ENCODE measurements around the gene SPSB1. TPM values are rescaled to one million over a fixed set of nuclear protein-coding genes. Genes with fewer than 3 reads are reported as not detected.

The SPSB1 gene
- total and polyA plus RNA-seq, 2 experiments from 2014 or later: 2.4 to 6.8 TPM

DNA sequence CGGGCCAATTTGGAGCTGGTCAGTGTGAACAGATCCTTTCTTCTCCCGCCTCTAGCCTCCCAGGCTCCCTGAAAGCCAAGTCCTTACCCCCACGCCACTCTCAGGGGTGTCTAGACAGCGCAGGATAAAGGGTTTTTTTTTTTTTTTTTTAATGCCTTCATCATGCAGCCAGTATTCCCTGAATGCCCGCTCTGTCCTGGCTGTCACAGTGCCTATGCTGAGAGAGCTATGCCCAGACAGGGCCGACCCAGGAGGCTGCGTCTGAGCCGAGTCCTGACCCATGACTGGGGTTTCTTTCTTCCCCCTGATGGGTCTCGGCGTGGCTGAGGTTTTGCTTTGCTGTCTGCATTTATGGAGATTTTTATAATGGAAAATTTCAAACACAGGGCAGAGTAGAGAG is 18.3 kb downstream of the SPSB1 start (continued):
- TF ChIP-seq, protein P1, sequence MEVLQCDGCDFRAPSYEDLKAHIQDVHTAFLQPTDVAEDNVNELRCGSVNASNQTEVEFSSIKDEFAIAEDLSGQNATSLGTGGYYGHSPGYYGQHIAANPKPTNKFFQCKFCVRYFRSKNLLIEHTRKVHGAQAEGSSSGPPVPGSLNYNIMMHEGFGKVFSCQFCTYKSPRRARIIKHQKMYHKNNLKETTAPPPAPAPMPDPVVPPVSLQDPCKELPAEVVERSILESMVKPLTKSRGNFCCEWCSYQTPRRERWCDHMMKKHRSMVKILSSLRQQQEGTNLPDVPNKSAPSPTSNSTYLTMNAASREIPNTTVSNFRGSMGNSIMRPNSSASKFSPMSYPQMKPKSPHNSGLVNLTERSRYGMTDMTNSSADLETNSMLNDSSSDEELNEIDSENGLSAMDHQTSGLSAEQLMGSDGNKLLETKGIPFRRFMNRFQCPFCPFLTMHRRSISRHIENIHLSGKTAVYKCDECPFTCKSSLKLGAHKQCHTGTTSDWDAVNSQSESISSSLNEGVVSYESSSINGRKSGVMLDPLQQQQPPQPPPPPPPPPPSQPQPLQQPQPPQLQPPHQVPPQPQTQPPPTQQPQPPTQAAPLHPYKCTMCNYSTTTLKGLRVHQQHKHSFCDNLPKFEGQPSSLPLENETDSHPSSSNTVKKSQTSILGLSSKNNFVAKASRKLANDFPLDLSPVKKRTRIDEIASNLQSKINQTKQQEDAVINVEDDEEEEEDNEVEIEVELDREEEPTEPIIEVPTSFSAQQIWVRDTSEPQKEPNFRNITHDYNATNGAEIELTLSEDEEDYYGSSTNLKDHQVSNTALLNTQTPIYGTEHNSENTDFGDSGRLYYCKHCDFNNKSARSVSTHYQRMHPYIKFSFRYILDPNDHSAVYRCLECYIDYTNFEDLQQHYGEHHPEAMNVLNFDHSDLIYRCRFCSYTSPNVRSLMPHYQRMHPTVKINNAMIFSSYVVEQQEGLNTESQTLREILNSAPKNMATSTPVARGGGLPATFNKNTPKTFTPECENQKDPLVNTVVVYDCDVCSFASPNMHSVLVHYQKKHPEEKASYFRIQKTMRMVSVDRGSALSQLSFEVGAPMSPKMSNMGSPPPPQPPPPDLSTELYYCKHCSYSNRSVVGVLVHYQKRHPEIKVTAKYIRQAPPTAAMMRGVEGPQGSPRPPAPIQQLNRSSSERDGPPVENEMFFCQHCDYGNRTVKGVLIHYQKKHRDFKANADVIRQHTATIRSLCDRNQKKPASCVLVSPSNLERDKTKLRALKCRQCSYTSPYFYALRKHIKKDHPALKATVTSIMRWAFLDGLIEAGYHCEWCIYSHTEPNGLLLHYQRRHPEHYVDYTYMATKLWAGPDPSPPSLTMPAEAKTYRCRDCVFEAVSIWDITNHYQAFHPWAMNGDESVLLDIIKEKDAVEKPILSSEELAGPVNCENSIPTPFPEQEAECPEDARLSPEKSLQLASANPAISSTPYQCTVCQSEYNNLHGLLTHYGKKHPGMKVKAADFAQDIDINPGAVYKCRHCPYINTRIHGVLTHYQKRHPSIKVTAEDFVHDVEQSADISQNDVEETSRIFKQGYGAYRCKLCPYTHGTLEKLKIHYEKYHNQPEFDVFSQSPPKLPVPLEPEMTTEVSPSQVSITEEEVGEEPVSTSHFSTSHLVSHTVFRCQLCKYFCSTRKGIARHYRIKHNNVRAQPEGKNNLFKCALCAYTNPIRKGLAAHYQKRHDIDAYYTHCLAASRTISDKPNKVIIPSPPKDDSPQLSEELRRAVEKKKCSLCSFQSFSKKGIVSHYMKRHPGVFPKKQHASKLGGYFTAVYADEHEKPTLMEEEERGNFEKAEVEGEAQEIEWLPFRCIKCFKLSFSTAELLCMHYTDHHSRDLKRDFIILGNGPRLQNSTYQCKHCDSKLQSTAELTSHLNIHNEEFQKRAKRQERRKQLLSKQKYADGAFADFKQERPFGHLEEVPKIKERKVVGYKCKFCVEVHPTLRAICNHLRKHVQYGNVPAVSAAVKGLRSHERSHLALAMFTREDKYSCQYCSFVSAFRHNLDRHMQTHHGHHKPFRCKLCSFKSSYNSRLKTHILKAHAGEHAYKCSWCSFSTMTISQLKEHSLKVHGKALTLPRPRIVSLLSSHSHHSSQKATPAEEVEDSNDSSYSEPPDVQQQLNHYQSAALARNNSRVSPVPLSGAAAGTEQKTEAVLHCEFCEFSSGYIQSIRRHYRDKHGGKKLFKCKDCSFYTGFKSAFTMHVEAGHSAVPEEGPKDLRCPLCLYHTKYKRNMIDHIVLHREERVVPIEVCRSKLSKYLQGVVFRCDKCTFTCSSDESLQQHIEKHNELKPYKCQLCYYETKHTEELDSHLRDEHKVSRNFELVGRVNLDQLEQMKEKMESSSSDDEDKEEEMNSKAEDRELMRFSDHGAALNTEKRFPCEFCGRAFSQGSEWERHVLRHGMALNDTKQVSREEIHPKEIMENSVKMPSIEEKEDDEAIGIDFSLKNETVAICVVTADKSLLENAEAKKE (CRISPR knock-in tag; IDR thresholded peaks at IDR 0.05): no peak

DNA sequence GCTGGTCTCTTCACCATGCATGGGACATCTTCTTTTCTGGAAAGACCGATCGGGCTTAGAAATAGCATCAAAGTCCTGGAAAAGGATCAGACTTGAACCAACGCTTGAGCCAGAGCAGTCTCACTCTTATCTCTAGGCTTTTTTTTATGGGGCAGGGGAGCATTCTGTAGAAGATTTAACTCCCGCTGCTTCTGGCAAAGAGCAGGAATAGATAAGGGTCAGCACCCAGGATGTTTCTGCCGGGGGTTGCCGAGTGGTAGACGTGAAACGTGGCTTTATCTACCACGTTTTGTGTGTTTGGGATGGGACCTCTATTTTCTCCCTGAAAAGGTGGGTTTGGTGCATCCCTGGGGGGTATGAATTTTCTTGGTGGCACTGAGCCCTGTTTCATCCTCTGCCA is 18.8 kb downstream of the SPSB1 start:
- no peak overlapping the region for H3K27ac ChIP-seq (ENCODE audit: low read depth)
- no peak overlapping the region for H3K4me3 Mint-ChIP-seq
- no peaks in the 10 kb centered on the region for H3K9me2 ChIP-seq (ENCODE audit: insufficient read depth)
- no peak overlapping the region for H3K27ac Mint-ChIP-seq
- no peaks in the 10 kb centered on the region for H3K9me3 Mint-ChIP-seq
- ATAC-seq (no peak), DNase-seq (ENCODE audit: low spot score) (no peak)
- no peaks in the 10 kb centered on the region; the same call in 2 of the 3 replicates for H3K4me1 Mint-ChIP-seq
- H4K20me1 ChIP-seq (replicated peaks; ENCODE audit: insufficient read depth): no peaks in the 10 kb centered on the region
- H3K4me3 ChIP-seq: no peak overlapping the region
- H3K36me3 ChIP-seq (ENCODE audit: insufficient read depth): no peaks in the 10 kb centered on the region
- H2AFZ ChIP-seq: no peak overlapping the region
- H3K4me1 ChIP-seq (ENCODE audit: insufficient read depth): no peaks in the 10 kb centered on the region
- H3F3A ChIP-seq (replicated peaks; ENCODE audit: low read depth): no peaks in the 10 kb centered on the region
- no peaks in the 10 kb centered on the region for H3K79me2 ChIP-seq (replicated peaks; ENCODE audit: insufficient read depth)
- H3K27me3 ChIP-seq (ENCODE audit: insufficient read depth): no peaks in the 10 kb centered on the region
- H3K27me3 Mint-ChIP-seq (ENCODE audit: insufficient read depth, low read depth, poor library complexity): peaks cover 7% of the 10 kb centered on the region
- no peak overlapping the region for H3K4me2 ChIP-seq
- no peaks in the 10 kb centered on the region for H3K36me3 Mint-ChIP-seq (ENCODE audit: low read depth)
- no peak for TF ChIP-seq POLR2AphosphoS5 (IDR thresholded peaks at IDR 0.05; ENCODE audit: low read depth)
- no peak for TF ChIP-seq EZH2 (IDR thresholded peaks at IDR 0.05; ENCODE audit: low read depth, unreplicated experiment)
- TF ChIP-seq JUNB (IDR thresholded peaks at IDR 0.05; ENCODE audit: unreplicated experiment): no peak
- TF ChIP-seq NANOG (IDR thresholded peaks at IDR 0.05; ENCODE audit: borderline replicate concordance): no peak
- TF ChIP-seq STAT1 (IDR thresholded peaks at IDR 0.05; ENCODE audit: unreplicated experiment): no peak
- TF ChIP-seq CREB1 (CRISPR knock-in tag; IDR thresholded peaks at IDR 0.05; ENCODE audit: low read depth): no peak
- TF ChIP-seq EZH2phosphoT487 (IDR thresholded peaks at IDR 0.05; ENCODE audit: unreplicated experiment): no peak
- TF ChIP-seq ZNF114 (CRISPR knock-in tag; IDR thresholded peaks at IDR 0.05): no peak
- TF ChIP-seq ZNF331 (CRISPR knock-in tag; IDR thresholded peaks at IDR 0.05; ENCODE audit: low read depth): no peak
- TF ChIP-seq, protein P2, sequence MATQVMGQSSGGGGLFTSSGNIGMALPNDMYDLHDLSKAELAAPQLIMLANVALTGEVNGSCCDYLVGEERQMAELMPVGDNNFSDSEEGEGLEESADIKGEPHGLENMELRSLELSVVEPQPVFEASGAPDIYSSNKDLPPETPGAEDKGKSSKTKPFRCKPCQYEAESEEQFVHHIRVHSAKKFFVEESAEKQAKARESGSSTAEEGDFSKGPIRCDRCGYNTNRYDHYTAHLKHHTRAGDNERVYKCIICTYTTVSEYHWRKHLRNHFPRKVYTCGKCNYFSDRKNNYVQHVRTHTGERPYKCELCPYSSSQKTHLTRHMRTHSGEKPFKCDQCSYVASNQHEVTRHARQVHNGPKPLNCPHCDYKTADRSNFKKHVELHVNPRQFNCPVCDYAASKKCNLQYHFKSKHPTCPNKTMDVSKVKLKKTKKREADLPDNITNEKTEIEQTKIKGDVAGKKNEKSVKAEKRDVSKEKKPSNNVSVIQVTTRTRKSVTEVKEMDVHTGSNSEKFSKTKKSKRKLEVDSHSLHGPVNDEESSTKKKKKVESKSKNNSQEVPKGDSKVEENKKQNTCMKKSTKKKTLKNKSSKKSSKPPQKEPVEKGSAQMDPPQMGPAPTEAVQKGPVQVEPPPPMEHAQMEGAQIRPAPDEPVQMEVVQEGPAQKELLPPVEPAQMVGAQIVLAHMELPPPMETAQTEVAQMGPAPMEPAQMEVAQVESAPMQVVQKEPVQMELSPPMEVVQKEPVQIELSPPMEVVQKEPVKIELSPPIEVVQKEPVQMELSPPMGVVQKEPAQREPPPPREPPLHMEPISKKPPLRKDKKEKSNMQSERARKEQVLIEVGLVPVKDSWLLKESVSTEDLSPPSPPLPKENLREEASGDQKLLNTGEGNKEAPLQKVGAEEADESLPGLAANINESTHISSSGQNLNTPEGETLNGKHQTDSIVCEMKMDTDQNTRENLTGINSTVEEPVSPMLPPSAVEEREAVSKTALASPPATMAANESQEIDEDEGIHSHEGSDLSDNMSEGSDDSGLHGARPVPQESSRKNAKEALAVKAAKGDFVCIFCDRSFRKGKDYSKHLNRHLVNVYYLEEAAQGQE (IDR thresholded peaks at IDR 0.05; ENCODE audit: unreplicated experiment): no peak

Measured in GM23338 (cell line).